Measurements from ENCODE around the gene CSNK1A1. TPM values are rescaled to one million over a fixed set of nuclear protein-coding genes. Genes with fewer than 3 reads are reported as not detected.

The CSNK1A1 gene
- total RNA-seq, 1 donor from 2014 or later = 180 TPM

GRCh38 chr5:149457393-149457763 is 93.9 kb downstream of the CSNK1A1 start:
- intact Hi-C loops (cut with micrococcal nuclease) = no loop called here
- H3K27me3 ChIP-seq (ENCODE audit: low read depth) = no peaks in the 10 kb centered on the region
- peaks cover 59% of the 10 kb centered on the region for H3K4me1 ChIP-seq
- H3K9me3 ChIP-seq (replicated peaks) = no peaks in the 10 kb centered on the region
- no peaks in the 10 kb centered on the region for H3K36me3 ChIP-seq
- DNase-seq = no peak
- H3K27ac ChIP-seq (replicated peaks) = peak overlapping the region; percentile 89
- H3K4me3 ChIP-seq = no peak overlapping the region
- no peak for TF ChIP-seq CTCF (IDR thresholded peaks at IDR 0.05; ENCODE audit: borderline replicate concordance)

GRCh38 chr5:149456597-149457392 is 94.4 kb downstream of the CSNK1A1 start:
- intact Hi-C loops (cut with micrococcal nuclease) = no loop called here
- H3K27me3 ChIP-seq (ENCODE audit: low read depth) = no peaks in the 10 kb centered on the region
- H3K4me3 ChIP-seq = no peak overlapping the region
- no peaks in the 10 kb centered on the region for H3K36me3 ChIP-seq
- H3K4me1 ChIP-seq = peaks cover 65% of the 10 kb centered on the region
- peak overlapping the region; percentile 89 for H3K27ac ChIP-seq (replicated peaks)
- DNase-seq = no peak
- no peak for TF ChIP-seq CTCF (IDR thresholded peaks at IDR 0.05; ENCODE audit: borderline replicate concordance)
- H3K9me3 ChIP-seq (replicated peaks) = no peaks in the 10 kb centered on the region

- H3K36me3 ChIP-seq = no peaks in the 10 kb centered on the region
- peak; percentile 62 for DNase-seq
- H3K9me3 ChIP-seq (replicated peaks) = no peaks in the 10 kb centered on the region
- H3K27me3 ChIP-seq (ENCODE audit: low read depth) = no peaks in the 10 kb centered on the region
- peak overlapping the region; percentile 89 for H3K27ac ChIP-seq (replicated peaks)
- H3K4me3 ChIP-seq = no peak overlapping the region
- intact Hi-C loops (cut with micrococcal nuclease) = no loop called here
- no peak for TF ChIP-seq CTCF (IDR thresholded peaks at IDR 0.05; ENCODE audit: borderline replicate concordance)
- H3K4me1 ChIP-seq = peaks cover 69% of the 10 kb centered on the region
Measured at GRCh38 chr5:149455889-149456409, 95.3 kb downstream of the CSNK1A1 start.

GRCh38 chr5:149453618-149454415 is 97.4 kb downstream of the CSNK1A1 start:
- Histone ChIP-seq H3K4me3 (no peak overlapping the region), H3K9me3 (replicated peaks) (no peaks in the 10 kb centered on the region), H3K27me3 (ENCODE audit: low read depth) (no peaks in the 10 kb centered on the region), H3K4me1 (peaks cover 90% of the 10 kb centered on the region), H3K36me3 (no peaks in the 10 kb centered on the region), H3K27ac (replicated peaks) (peak overlapping the region; percentile 91)
- TF ChIP-seq CTCF (IDR thresholded peaks at IDR 0.05; ENCODE audit: borderline replicate concordance) = no peak
- intact Hi-C loops (cut with micrococcal nuclease) = no loop called here
- no peak for DNase-seq

GRCh38 chr5:149452665-149453617 is 98.3 kb downstream of the CSNK1A1 start:
- H3K27ac ChIP-seq (replicated peaks) = peak overlapping the region; percentile 91
- H3K36me3 ChIP-seq = no peaks in the 10 kb centered on the region
- TF ChIP-seq CTCF (IDR thresholded peaks at IDR 0.05; ENCODE audit: borderline replicate concordance) = no peak
- DNase-seq = peak; percentile 58
- H3K9me3 ChIP-seq (replicated peaks) = no peaks in the 10 kb centered on the region
- no peaks in the 10 kb centered on the region for H3K27me3 ChIP-seq (ENCODE audit: low read depth)
- intact Hi-C loops (cut with micrococcal nuclease) = no loop called here
- H3K4me3 ChIP-seq = no peak overlapping the region
- peaks cover 91% of the 10 kb centered on the region for H3K4me1 ChIP-seq
